Activated CD4-positive, alpha-beta T cell treated with anti-CD3 and anti-CD28 coated beads for 24 hours (primary cell): ENCODE results near the gene RFX4.

ENCODE experiments used
- DNase-seq, 2 donors: peaks; one replicate each; pipeline ENCODE4 v3.0.0-alpha.2; 2020; ENCODE audit warnings: low read depth in 2 of 2

RFX4 gene

GRCh38 chr12:106732890-106733289 is 150.1 kb downstream of the RFX4 start:
- DNase-seq, result no peak

- DNase-seq, result no peak
Measured at GRCh38 chr12:106733660-106734059, 150.9 kb downstream of the RFX4 start.

- DNase-seq, result no peak
Measured at GRCh38 chr12:106736051-106736957, 153.5 kb downstream of the RFX4 start.

- no peak for DNase-seq
Measured at GRCh38 chr12:106739318-106739717, 156.5 kb downstream of the RFX4 start.

GRCh38 chr12:106739815-106740530 is 157.2 kb downstream of the RFX4 start:
- no peak for DNase-seq

GRCh38 chr12:106740818-106741217 is 158.0 kb downstream of the RFX4 start:
- no peak for DNase-seq

- DNase-seq, result no peak
Measured at GRCh38 chr12:106741247-106741646, 158.4 kb downstream of the RFX4 start.

- no peak for DNase-seq
Measured at GRCh38 chr12:106743270-106743988, 160.6 kb downstream of the RFX4 start.

- DNase-seq, result no peak
Measured at GRCh38 chr12:106744600-106744999, 161.8 kb downstream of the RFX4 start.

- DNase-seq, result no peak
Measured at GRCh38 chr12:106745181-106745745, 162.5 kb downstream of the RFX4 start.

- DNase-seq, result no peak
Measured at GRCh38 chr12:106747973-106748436, 165.2 kb downstream of the RFX4 start.

- DNase-seq, result no peak
Measured at GRCh38 chr12:106750524-106750923, 167.7 kb downstream of the RFX4 start.

GRCh38 chr12:106753526-106753925 is 170.7 kb downstream of the RFX4 start:
- peak in 1 of 2 donors; percentile 19 for DNase-seq

- no peak for DNase-seq
Measured at GRCh38 chr12:106754331-106754730, 171.5 kb downstream of the RFX4 start.

- DNase-seq, result no peak
Measured at GRCh38 chr12:106757623-106758348, 175.0 kb downstream of the RFX4 start.

GRCh38 chr12:106758349-106759110 is 175.7 kb downstream of the RFX4 start:
- DNase-seq, result no peak

- DNase-seq, result no peak
Measured at GRCh38 chr12:106759526-106760183, 176.9 kb downstream of the RFX4 start.

- no peak for DNase-seq
Measured at GRCh38 chr12:106760184-106760531, 177.4 kb downstream of the RFX4 start.

GRCh38 chr12:106764220-106764619 is 181.4 kb downstream of the RFX4 start:
- no peak for DNase-seq

- DNase-seq, result no peak
Measured at GRCh38 chr12:106764738-106765137, 181.9 kb downstream of the RFX4 start.
